Measurements from ENCODE around the gene BOD1L1.

Gene BOD1L1

DNA sequence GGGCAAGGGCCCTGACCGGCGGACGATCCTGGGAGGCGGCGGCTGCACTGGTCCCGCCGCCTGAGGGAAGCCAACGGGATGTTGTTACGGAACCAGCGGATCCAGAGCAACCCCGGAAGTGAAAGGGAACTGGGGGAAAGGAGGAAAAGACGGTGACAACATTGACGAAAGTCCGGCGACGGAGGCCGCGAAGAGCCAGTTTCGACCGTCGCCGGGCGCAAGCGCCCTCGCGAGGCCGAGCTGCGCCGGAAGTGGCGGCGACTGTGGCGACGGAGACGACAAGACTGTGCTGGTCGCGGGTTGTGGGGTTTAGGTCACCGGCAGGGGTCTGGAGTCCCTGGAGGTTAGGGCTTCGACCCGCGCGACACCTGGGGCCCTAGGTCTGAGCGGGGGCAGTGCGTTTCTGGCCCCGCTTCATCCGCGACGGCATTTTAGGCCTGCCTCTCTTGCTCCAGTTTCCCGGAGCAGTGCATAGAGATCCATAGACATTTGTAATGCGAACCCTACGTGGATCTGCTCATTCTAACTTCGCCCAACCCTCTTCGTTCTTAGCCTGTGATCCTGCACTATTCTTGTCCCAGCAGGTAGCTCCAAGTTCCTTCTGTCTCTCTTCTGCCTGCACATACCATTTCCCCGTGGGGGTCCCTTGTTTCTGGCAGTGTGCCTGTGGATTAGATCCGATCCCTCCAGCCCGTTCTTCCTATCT lies at the start of gene BOD1L1:
Gene BOD1L1, minus strand, starts transcription at position 120 of the 706 bp plus-strand sequence. CDS start 138 bp downstream, outside the sequence.
- no peaks in the 10 kb centered on the region for H3K4me1 ChIP-seq (ENCODE audit: insufficient read depth, low read length)
- no peaks in the 10 kb centered on the region for H3K36me3 ChIP-seq (ENCODE audit: insufficient read depth, low read length)
- H3K9ac ChIP-seq (ENCODE audit: low read depth, low read length): peak within 1 kb of the TSS; percentile 96
- H3K9me3 ChIP-seq (ENCODE audit: control insufficient read depth, insufficient read depth, low read length): no peaks in the 10 kb centered on the region

DNA sequence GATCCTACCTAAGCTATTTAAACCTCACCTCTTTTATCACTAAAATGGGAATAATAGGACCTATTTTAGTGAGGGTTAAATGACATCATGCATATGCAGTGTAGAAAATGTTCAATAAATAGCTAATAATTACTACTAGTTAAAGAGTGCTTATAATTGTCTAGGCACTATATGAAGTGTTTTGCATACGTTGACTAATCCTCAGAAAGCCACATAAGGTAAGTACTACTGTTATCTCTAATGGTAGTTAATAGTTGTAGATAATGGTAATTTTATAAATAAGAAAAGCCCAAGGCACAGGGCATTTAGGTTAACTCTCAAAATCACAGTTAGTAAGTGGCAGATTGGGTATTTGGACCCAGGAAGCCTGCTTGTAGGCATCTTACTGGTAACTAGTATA lies 47.4 kb upstream of the BOD1L1 start:
- Histone ChIP-seq H3K9ac (ENCODE audit: low read depth, low read length) (no peak overlapping the region), H3K36me3 (ENCODE audit: insufficient read depth, low read length) (no peaks in the 10 kb centered on the region), H3K9me3 (ENCODE audit: control insufficient read depth, insufficient read depth, low read length) (peaks cover 9% of the 10 kb centered on the region; the same call in 1 of the 2 replicates), H3K4me1 (ENCODE audit: insufficient read depth, low read length) (no peaks in the 10 kb centered on the region)

- H3K4me1 ChIP-seq (ENCODE audit: insufficient read depth, low read length): no peaks in the 10 kb centered on the region
- H3K36me3 ChIP-seq (ENCODE audit: insufficient read depth, low read length): no peaks in the 10 kb centered on the region
- H3K9me3 ChIP-seq (ENCODE audit: control insufficient read depth, insufficient read depth, low read length): peaks cover 8% of the 10 kb centered on the region; the same call in 1 of the 2 replicates
- H3K9ac ChIP-seq (ENCODE audit: low read depth, low read length): no peak overlapping the region
Observed at GRCh38 chr4:13673167-13673566, 45.6 kb upstream of the BOD1L1 start.

DNA sequence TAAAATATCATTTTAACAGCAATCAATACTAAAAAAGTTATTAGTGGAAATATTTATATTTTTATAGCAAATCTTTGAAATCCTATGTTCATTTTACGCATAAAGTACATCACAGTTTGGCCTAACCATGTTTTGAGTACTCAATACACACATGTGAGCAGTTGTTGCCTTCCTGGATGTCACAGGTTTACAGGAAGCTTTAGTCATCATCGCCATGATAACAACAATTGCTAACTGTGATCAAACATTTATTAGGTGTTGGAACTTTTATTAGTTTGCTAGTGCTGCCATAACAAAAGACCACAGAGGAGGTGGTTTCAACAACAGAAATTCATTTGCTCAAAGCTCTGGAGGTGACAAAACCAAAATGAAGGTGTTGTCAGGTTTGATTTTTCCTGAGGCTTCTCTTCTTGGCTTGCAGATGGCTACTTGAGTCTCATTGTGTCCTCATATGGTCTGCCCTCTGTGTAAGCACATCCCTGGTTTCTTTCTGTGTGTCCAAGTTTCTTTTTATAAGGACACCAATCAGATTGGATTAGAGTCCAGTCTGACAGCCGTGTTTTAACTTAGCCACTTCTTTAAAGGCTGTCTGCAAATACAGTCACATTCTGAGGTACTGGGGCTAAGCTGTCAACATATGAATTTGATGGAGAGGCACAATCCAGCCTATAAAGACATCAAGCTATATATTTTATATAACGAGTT lies 43.1 kb upstream of the BOD1L1 start:
- Histone ChIP-seq H3K4me1 (ENCODE audit: insufficient read depth, low read length) (no peaks in the 10 kb centered on the region), H3K9me3 (ENCODE audit: control insufficient read depth, insufficient read depth, low read length) (peaks cover 5% of the 10 kb centered on the region; the same call in 1 of the 2 replicates), H3K36me3 (ENCODE audit: insufficient read depth, low read length) (no peaks in the 10 kb centered on the region), H3K9ac (ENCODE audit: low read depth, low read length) (no peak overlapping the region)

DNA sequence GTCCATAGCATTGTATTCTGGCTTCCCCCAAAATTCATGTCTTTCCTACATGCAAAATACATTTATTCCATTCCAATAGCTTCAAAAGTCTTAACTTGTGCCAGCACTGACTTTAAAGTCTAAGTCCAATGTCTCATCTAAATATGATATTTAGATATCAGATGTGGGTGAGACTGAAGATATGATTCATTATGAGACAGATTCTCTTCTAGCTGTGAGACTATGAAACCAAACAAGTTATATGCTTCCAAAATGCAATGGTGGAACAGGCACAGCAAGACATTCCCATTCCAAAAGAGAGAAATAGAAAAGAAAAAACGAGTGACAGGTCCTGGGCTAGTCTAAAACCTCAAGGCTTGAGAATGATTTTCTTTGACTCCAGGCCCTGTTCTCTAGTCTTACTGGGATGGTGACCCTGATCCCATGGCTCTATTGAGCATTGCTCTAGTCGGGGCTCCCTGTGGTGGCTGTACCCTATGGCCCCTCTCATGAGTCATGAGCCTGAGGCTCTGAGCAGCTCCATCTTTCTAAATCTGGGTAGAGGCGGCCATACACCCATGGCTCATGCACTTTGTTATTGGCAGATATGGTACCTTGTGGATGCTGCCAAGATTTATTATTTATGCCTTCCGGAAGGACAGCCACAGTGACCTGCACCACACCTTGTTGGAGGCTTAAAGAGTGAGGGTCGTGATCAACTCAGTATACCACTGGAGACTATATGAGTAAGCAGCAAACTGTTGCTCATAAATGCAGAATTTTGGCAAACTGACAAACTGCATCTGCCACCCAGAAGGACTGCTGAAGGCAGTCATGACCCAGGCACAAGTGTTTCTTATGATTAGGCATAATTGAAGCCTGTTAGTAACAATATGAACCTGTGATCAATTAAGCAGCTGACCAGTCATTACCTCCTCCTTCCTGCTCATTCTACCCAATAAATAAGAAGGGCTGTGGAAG lies 38.5 kb upstream of the BOD1L1 start:
- Histone ChIP-seq H3K9ac (ENCODE audit: low read depth, low read length) (no peak overlapping the region), H3K36me3 (ENCODE audit: insufficient read depth, low read length) (no peaks in the 10 kb centered on the region), H3K9me3 (ENCODE audit: control insufficient read depth, insufficient read depth, low read length) (peaks cover 5% of the 10 kb centered on the region; the same call in 1 of the 2 replicates), H3K4me1 (ENCODE audit: insufficient read depth, low read length) (no peaks in the 10 kb centered on the region)

DNA sequence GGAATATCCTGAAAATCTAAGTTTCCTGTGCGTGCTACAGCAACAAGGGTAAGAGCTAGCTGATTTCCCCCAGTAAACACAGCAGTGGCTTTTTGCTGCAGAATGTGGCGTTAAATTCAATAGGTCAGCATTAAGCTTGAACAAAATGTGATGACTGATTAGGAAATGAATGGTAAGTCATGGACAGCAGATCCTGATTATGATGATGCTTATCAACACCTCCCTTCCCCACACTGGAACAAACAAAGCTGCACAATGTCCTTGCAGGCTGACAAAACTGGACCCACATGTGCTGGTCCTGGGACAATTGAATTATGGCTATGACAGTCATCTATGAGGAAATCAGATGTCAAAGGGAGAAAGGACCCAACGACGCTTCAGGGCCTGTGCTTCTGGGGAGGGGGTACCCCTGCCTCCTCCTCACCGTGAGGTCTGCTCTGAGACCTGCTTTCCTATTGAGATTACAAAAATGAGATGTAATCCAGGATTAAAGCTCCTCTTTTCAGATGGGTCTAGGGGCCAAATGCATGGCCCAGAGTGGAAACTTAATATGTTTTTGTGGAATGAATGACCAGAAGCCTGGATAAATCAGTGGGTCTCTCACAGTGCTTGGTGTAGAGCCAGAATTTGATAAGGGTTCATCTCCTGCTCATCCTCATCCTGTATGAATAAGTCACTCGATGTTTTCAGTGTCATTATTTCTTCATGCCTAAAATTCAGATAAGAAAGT lies 32.0 kb upstream of the BOD1L1 start:
- H3K9ac ChIP-seq (ENCODE audit: low read depth, low read length): no peak overlapping the region
- H3K4me1 ChIP-seq (ENCODE audit: insufficient read depth, low read length): no peaks in the 10 kb centered on the region
- no peaks in the 10 kb centered on the region for H3K36me3 ChIP-seq (ENCODE audit: insufficient read depth, low read length)
- H3K9me3 ChIP-seq (ENCODE audit: control insufficient read depth, insufficient read depth, low read length): no peaks in the 10 kb centered on the region

DNA sequence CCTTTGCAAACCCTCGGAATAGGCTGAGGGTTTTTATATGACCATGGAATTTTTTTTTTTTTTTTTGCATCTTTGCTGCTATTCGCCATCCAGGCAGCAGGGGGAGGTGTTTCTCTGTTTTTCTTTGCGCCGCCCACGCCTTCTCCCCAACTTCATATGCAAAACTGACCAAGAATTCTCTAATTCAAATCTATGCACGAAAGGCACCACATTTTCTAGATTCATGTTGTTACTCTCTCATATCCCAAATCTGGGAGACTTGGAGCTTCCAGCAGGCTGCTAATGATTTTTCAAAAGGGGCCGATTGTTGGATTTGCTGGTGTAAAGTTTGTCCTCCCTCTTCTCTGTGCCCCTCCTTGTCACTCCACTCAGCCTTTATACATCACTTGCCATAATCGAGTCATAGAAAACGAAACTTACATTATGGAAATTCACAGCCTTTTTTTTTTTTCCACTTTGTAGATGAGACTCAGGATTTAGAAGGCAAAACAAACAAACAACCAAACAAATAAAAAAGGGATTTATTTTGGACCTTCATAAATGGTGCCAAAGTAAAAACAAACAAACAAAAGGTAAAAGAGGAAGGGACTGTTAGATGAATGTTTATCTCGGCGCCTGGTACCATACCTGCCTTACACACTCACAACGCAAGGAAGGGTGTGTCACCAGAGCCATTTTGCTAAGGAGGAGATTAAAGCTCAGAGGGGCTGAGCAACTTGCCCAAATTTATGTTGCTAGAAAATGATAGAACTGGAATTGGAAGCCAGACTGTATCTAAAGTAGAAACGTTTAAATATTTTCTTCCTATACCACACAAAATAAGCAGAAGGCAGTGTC lies 29.3 kb upstream of the BOD1L1 start:
- H3K9me3 ChIP-seq (ENCODE audit: control insufficient read depth, insufficient read depth, low read length): no peaks in the 10 kb centered on the region
- peak overlapping the region; percentile 39; the same call in 1 of the 2 replicates for H3K9ac ChIP-seq (ENCODE audit: low read depth, low read length)
- H3K4me1 ChIP-seq (ENCODE audit: insufficient read depth, low read length): no peaks in the 10 kb centered on the region
- no peaks in the 10 kb centered on the region for H3K36me3 ChIP-seq (ENCODE audit: insufficient read depth, low read length)

DNA sequence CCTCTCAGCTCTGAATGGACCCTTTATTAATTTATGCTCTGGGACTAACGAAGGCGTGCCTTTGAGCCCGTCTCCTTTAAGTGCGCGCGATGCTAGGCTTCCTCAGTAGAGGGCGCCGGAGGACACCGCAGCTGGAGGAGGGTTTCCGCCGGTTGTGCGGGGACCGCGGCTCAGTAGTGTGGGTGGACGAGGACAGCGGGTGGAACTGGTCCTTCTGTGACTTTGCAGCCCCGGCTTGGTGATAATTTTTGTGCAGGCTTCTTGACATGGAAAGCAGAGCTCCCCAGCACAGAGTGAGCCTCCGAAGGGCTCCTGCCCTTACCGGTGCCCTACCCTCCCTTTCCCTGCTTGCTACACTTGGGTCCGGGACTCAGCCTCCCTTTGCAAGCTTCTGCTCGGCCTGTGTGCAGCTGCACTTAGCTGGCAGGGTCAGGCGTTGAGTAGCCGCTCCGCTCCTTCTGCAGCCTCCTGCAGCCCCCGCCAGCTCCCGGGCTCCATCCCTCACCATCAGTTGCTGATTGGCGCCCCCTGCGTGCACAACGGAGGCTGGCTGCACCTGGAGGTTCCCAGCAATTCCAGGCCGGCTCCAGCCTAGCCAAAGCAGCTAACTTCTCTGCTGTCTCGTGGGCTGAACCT lies 26.8 kb upstream of the BOD1L1 start:
- H3K36me3 ChIP-seq (ENCODE audit: insufficient read depth, low read length): no peaks in the 10 kb centered on the region
- H3K4me1 ChIP-seq (ENCODE audit: insufficient read depth, low read length): no peaks in the 10 kb centered on the region
- H3K9ac ChIP-seq (ENCODE audit: low read depth, low read length): peak overlapping the region; percentile 81
- H3K9me3 ChIP-seq (ENCODE audit: control insufficient read depth, insufficient read depth, low read length): no peaks in the 10 kb centered on the region

DNA sequence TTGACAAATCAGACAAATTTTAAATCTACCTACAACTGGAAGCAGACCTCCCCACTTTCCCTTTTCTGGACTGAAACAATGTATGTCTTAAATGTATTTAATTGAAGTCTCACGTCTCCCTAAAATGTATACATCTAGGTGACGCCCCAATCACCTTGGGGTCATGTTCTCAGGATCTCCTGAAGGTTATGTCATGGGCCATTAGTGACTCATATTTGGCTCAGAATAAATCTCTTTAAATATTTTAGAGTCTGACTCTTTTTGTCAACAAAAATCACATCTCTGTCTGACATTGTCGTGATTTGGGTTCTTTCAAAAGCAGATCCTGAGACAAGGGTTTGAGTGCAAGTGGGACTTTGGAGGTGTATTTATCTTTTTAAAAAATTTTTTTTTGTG lies 26.2 kb upstream of the BOD1L1 start:
- Histone ChIP-seq H3K9me3 (ENCODE audit: control insufficient read depth, insufficient read depth, low read length) (no peaks in the 10 kb centered on the region), H3K4me1 (ENCODE audit: insufficient read depth, low read length) (no peaks in the 10 kb centered on the region), H3K36me3 (ENCODE audit: insufficient read depth, low read length) (no peaks in the 10 kb centered on the region), H3K9ac (ENCODE audit: low read depth, low read length) (no peak overlapping the region)

DNA sequence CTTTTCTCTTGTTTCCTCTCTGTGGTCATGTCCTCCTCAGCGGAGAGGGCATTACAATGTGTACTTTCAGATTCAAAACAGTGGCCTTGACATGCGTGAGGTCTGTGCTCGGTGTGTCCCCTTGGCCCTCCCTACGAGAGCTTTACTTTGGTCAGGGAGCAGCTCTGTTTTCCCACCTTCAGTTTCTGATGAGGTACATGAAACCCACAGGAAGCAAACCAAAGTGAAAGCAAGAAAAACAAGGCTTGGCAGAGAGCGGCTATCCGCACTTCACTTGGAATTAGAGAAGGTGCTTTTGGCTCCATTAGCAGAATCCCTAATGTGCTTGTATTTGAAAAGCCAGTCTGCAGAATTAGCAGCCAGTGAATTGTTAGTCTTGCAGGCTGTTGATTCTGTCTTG lies 19.5 kb upstream of the BOD1L1 start:
- no peak overlapping the region for H3K9ac ChIP-seq (ENCODE audit: low read depth, low read length)
- peaks cover 9% of the 10 kb centered on the region for H3K4me1 ChIP-seq (ENCODE audit: insufficient read depth, low read length)
- H3K9me3 ChIP-seq (ENCODE audit: control insufficient read depth, insufficient read depth, low read length): no peaks in the 10 kb centered on the region
- H3K36me3 ChIP-seq (ENCODE audit: insufficient read depth, low read length): no peaks in the 10 kb centered on the region

- no peaks in the 10 kb centered on the region for H3K36me3 ChIP-seq (ENCODE audit: insufficient read depth, low read length)
- no peaks in the 10 kb centered on the region for H3K9me3 ChIP-seq (ENCODE audit: control insufficient read depth, insufficient read depth, low read length)
- H3K9ac ChIP-seq (ENCODE audit: low read depth, low read length): no peak overlapping the region
- H3K4me1 ChIP-seq (ENCODE audit: insufficient read depth, low read length): peaks cover 26% of the 10 kb centered on the region
Observed at GRCh38 chr4:13645075-13645474, 17.6 kb upstream of the BOD1L1 start.

DNA sequence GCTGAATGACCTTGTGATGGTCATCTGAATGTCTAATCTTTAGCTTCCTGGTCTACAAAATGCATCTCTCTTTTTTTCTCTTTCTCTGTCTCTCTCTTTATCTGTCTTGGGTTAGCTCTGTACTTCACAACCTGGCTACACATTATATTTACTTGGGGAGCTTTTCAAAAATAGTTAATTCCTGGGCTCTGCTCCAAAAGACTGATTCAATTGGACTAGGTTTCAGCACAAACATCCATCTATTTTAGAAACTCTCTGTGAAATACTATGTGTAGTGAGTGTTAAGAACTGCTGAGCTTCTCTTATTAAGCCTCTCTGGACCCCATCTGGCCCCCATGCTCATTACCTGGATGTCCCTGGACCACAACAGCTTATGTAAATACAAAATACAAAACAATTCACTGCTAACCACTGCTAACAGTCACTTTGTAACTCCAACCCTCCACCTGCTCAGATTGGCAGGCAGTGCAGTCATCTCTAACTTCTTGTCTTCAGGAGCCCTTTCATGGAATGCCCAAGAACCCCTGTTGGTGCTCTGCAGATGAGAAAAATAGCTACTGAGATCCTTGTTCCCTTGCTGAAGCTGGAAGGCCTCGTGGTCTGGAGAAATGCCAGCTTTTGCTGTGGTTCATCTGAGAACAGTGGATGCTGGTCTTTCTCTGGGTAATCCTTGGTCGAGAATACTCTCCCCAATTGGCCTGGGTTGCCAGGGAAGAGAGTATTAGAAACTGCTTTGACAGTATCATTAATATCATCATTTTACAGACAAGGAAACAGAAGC lies 14.8 kb upstream of the BOD1L1 start:
- Histone ChIP-seq H3K4me1 (ENCODE audit: insufficient read depth, low read length) (peaks cover 26% of the 10 kb centered on the region), H3K36me3 (ENCODE audit: insufficient read depth, low read length) (no peaks in the 10 kb centered on the region), H3K9ac (ENCODE audit: low read depth, low read length) (no peak overlapping the region), H3K9me3 (ENCODE audit: control insufficient read depth, insufficient read depth, low read length) (no peaks in the 10 kb centered on the region)

Measured in ES-I3 (cell line).